Caco-2 (cell line): ENCODE data around the gene HLA-DMB. TPM values are rescaled to one million over a fixed set of nuclear protein-coding genes. Genes with fewer than 3 reads are reported as not detected.

Experiments used
- BruUV-seq: library from RNA; stranded (reverse); fragments of 400-500 nt; replicated peaks from 2 replicates; lab custom pipeline; 2021; lab: Mats Ljungman, UMichigan
- CTCF ChIA-PET: fragments of 300-600 bp; sonication (Branson Sonifier 250); formaldehyde crosslinking; loops from one replicate; lab custom pipeline; 2022; ENCODE audit warnings: antibody characterized with exemption; lab: Charles Lee
- POLR2A ChIA-PET: fragments of 300-600 bp; sonication (Branson Sonifier 250); formaldehyde crosslinking; loops from one replicate; lab custom pipeline; 2022; ENCODE audit warnings: antibody characterized with exemption; lab: Charles Lee
- DNase-seq, 2 experiments: peaks; one replicate each; pipeline versions ENCODE4 v3.0.0 to v3.0.0-alpha.2; 2020 to 2022
- H3K27me3 ChIP-seq: replicated peaks from 2 replicates; pipeline ENCODE4 v1.6.0; 2011; ENCODE audit warnings: low read length; ENCODE audit not compliant: control insufficient read depth, insufficient read depth
- H3K36me3 ChIP-seq: 2 replicates; pipeline ENCODE4 v1.5.1; 2011; ENCODE audit warnings: low read length; ENCODE audit not compliant: control insufficient read depth, insufficient read depth
- H3K4me1 ChIP-seq: fragments of 250-450 bp; sonication (Bioruptor Pico); 2 replicates; pipeline ENCODE4 v1.5.1; 2020; ENCODE audit warnings: mild to moderate bottlenecking
- H3K4me3 ChIP-seq: 2 replicates; pipeline ENCODE4 v1.5.1; 2011; ENCODE audit warnings: low read depth, mild to moderate bottlenecking, control low read depth, low read length
- H3K9me3 ChIP-seq: fragments of 250-450 bp; sonication (Bioruptor Pico); 2 replicates; pipeline ENCODE4 v1.5.1; 2020; ENCODE audit warnings: mild to moderate bottlenecking, moderate library complexity
- H3K27ac Mint-ChIP-seq: one replicate; pipeline ENCODE4 v1.8.0; 2022; ENCODE audit warnings: mixed read lengths; ENCODE audit not compliant: unreplicated experiment
- H3K27me3 Mint-ChIP-seq: one replicate; pipeline ENCODE4 v1.8.0; 2022; ENCODE audit warnings: mixed read lengths; ENCODE audit not compliant: insufficient read depth, unreplicated experiment
- H3K36me3 Mint-ChIP-seq: one replicate; pipeline ENCODE4 v1.8.0; 2022; ENCODE audit warnings: mild to moderate bottlenecking, mixed read lengths; ENCODE audit not compliant: insufficient read depth, unreplicated experiment
- H3K4me1 Mint-ChIP-seq: one replicate; pipeline ENCODE4 v1.8.0; 2022; ENCODE audit warnings: low read depth, mixed read lengths; ENCODE audit not compliant: unreplicated experiment
- H3K4me3 Mint-ChIP-seq: one replicate; pipeline ENCODE4 v1.8.0; 2022; ENCODE audit warnings: mild to moderate bottlenecking, moderate library complexity, mixed read lengths; ENCODE audit not compliant: unreplicated experiment
- H3K9me3 Mint-ChIP-seq: one replicate; pipeline ENCODE4 v1.8.0; 2022; ENCODE audit warnings: mixed read lengths; ENCODE audit not compliant: unreplicated experiment
- CTCF ChIP-seq, 2 experiments: fragments of 200-600 bp in 1 of 2; IDR thresholded peaks; 1 replicate in 1 of 2; 2 replicates in 1 of 2; pipeline versions ENCODE4 v1.5.1 to v1.8.0; 2011 to 2022; ENCODE audit warnings: antibody characterized with exemption in 1 of 2, control low read depth in 1 of 2, inconsistent platforms in 1 of 2, low read depth in 1 of 2, low read length in 1 of 2, mild to moderate bottlenecking in 1 of 2, moderate library complexity in 1 of 2; ENCODE audit not compliant: insufficient read depth in 1 of 2, severe bottlenecking in 1 of 2, unreplicated experiment in 1 of 2
- intact Hi-C: fragments of 100-400 bp; cut with micrococcal nuclease; formaldehyde crosslinking; loops from one replicate; pipeline ENCODE4 v1.10.0; 2022; ENCODE audit not compliant: unreplicated experiment
- total RNA-seq: library from RNA; stranded (reverse); gene quantifications from 2 replicates; pipeline ENCODE4 v1.2.3, GENCODE V29; 2022

HLA-DMB gene
- total RNA-seq, 1 experiment from 2014 or later = not detected

DNA sequence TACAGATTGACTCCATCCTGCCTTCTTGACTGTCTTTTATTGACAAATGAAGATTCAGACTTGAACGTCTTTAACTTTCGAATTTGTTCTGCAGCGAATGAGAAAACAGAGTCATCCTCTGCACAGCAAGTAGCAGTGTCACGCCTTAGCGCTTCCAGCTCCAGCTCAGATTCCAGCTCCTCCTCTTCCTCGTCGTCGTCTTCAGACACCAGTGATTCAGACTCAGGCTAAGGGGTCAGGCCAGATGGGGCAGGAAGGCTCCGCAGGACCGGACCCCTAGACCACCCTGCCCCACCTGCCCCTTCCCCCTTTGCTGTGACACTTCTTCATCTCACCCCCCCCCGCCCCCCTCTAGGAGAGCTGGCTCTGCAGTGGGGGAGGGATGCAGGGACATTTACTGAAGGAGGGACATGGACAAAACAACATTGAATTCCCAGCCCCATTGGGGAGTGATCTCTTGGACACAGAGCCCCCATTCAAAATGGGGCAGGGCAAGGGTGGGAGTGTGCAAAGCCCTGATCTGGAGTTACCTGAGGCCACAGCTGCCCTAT lies 39.7 kb upstream of the HLA-DMB start:
- peak overlapping the region; percentile 35 for H3K27ac Mint-ChIP-seq
- Histone ChIP-seq H3K4me3 (no peak overlapping the region), H3K4me1 (peaks cover 49% of the 10 kb centered on the region), H3K9me3 (no peaks in the 10 kb centered on the region), H3K27me3 (no peaks in the 10 kb centered on the region), H3K36me3 (peaks cover 13% of the 10 kb centered on the region)
- CTCF ChIA-PET = interaction anchor here (0.9 to 1.7 kb wide), 2 partner anchors 9 to 26 kb away, joined by 5 to 9 read pairs; no protein-coding TSS in a partner anchor
- H3K9me3 Mint-ChIP-seq = no peaks in the 10 kb centered on the region
- POLR2A ChIA-PET = interaction anchor here (0.6 to 3.3 kb wide), 2 partner anchors 9 to 1063 kb away, joined by 4 to 55 read pairs; no protein-coding TSS in a partner anchor
- H3K27me3 Mint-ChIP-seq = no peaks in the 10 kb centered on the region
- no peak for TF ChIP-seq CTCF (IDR thresholded peaks at IDR 0.05; ENCODE audit: insufficient read depth in 1 of 2, low read depth in 1 of 2, low read length in 1 of 2, severe bottlenecking in 1 of 2, unreplicated experiment in 1 of 2)
- BruUV-seq = no TSS peak
- intact Hi-C loops = no loop called here
- H3K4me1 Mint-ChIP-seq = peaks cover 35% of the 10 kb centered on the region
- peak in 1 of 2 experiments; percentile 37 for DNase-seq
- H3K36me3 Mint-ChIP-seq = peaks cover 90% of the 10 kb centered on the region
- no peak overlapping the region for H3K4me3 Mint-ChIP-seq

- ChIA-PET POLR2A (interaction anchor here (0.6 to 3.3 kb wide), 2 partner anchors 9 to 95 kb away, joined by 4 to 55 read pairs; no protein-coding TSS in a partner anchor), CTCF (interaction anchor here (1.7 kb wide), 1 partner anchor 8 kb away, joined by 9 read pairs; no protein-coding TSS in a partner anchor)
- H3K9me3 ChIP-seq = no peaks in the 10 kb centered on the region
- H3K27me3 ChIP-seq = no peaks in the 10 kb centered on the region
- Mint-ChIP-seq H3K4me1 (peaks cover 35% of the 10 kb centered on the region), H3K4me3 (no peak overlapping the region), H3K36me3 (peaks cover 96% of the 10 kb centered on the region), H3K27me3 (no peaks in the 10 kb centered on the region), H3K9me3 (no peaks in the 10 kb centered on the region), H3K27ac (peak overlapping the region; percentile 35)
- peaks cover 13% of the 10 kb centered on the region for H3K36me3 ChIP-seq
- no peak overlapping the region for H3K4me3 ChIP-seq
- no TSS peak for BruUV-seq
- no peak for DNase-seq
- intact Hi-C loops = no loop called here
- no peak for TF ChIP-seq CTCF (IDR thresholded peaks at IDR 0.05; ENCODE audit: insufficient read depth in 1 of 2, low read depth in 1 of 2, low read length in 1 of 2, severe bottlenecking in 1 of 2, unreplicated experiment in 1 of 2)
- H3K4me1 ChIP-seq = peaks cover 56% of the 10 kb centered on the region
These were observed 39.1 kb upstream of the HLA-DMB start for GRCh38 chr6:32979720-32980487.

GRCh38 chr6:32977953-32978324 lies 37.1 kb upstream of the HLA-DMB start:
- no peak overlapping the region for H3K4me3 ChIP-seq
- peaks cover 100% of the 10 kb centered on the region for H3K36me3 Mint-ChIP-seq
- peak overlapping the region; percentile 72 for H3K27ac Mint-ChIP-seq
- no peak for DNase-seq
- peaks cover 18% of the 10 kb centered on the region for H3K36me3 ChIP-seq
- H3K4me3 Mint-ChIP-seq = peak overlapping the region; percentile 85
- no peaks in the 10 kb centered on the region for H3K9me3 ChIP-seq
- H3K4me1 Mint-ChIP-seq = peaks cover 29% of the 10 kb centered on the region
- CTCF ChIA-PET = interaction anchor here (0.6 kb wide), 1 partner anchor 23 kb away, joined by 4 read pairs; no protein-coding TSS in a partner anchor
- BruUV-seq = no TSS peak
- H3K9me3 Mint-ChIP-seq = no peaks in the 10 kb centered on the region
- peaks cover 63% of the 10 kb centered on the region for H3K4me1 ChIP-seq
- TF ChIP-seq CTCF (IDR thresholded peaks at IDR 0.05; ENCODE audit: insufficient read depth in 1 of 2, low read depth in 1 of 2, low read length in 1 of 2, severe bottlenecking in 1 of 2, unreplicated experiment in 1 of 2) = no peak
- POLR2A ChIA-PET = no interaction called here
- no peaks in the 10 kb centered on the region for H3K27me3 ChIP-seq
- intact Hi-C loops = no loop called here
- H3K27me3 Mint-ChIP-seq = no peaks in the 10 kb centered on the region
